ENCODE results near the gene AADAC. TPM values are rescaled to one million over a fixed set of nuclear protein-coding genes. Genes with fewer than 3 reads are reported as not detected.

AADAC gene
- total RNA-seq, 4 donors from 2014 or later: not detected

DNA sequence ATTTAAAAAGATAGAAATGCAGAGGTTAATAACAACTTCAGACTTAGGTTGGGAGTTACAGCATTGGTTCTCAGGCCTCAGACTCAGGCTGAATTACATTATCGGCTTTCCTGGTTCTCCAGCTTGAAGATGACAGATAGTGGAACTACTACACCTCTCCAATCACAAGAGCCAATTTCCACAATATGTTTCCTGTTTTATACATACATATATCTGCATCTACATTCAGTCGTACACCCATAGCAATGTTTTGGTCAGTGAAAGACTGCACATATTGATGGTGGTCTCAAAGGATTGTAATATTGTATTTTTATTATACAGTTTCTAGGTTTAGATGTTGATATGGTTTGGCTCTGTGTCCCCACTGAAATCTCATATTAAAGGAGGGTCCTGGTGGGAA, 44.7 kb upstream of the AADAC start:
- H3K4me3 ChIP-seq: no peak overlapping the region
- TF ChIP-seq EP300 (IDR thresholded peaks at IDR 0.05): no peak
- H3K27me3 ChIP-seq: no peaks in the 10 kb centered on the region
- no peaks in the 10 kb centered on the region for H3K36me3 ChIP-seq
- DNase-seq (ENCODE audit: extremely low spot score): no peak
- peak overlapping the region in 2 of 4 donors; percentile 56 to 67 for H3K27ac ChIP-seq (replicated peaks in 1 of 4)
- WGBS: 73% methylated on average over 2 of the region's 2 CpGs
- no peaks in the 10 kb centered on the region for H3K9me3 ChIP-seq
- peaks cover 18 to 26% (median 23%) of the 10 kb centered on the region in 4 donors for H3K4me1 ChIP-seq
- intact Hi-C loops (cut with DNase I): no loop called here

DNA sequence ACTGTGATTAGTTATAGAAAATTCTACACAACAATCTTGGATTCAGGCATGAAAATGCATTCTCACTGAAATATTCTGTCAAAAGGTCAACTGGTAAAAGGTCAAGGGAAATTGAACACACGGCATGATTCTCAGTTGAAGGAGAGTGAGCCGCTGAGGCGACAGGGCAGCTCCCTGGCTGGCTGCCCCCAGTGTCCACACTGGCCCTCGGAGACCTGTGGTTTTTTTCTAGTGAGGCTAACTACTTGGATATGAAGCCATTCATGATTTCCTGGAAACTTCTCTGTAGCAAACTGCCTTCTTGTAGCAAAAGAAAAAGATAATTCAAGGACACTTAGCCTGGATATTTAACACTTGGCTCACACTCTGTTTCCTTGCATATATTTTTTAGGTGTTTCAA, 43.0 kb upstream of the AADAC start:
- DNase-seq (ENCODE audit: extremely low spot score): no peak
- intact Hi-C loops (cut with DNase I): no loop called here
- 18% methylated on average over 4 of the region's 4 CpGs for WGBS
- TF ChIP-seq, protein P1, sequence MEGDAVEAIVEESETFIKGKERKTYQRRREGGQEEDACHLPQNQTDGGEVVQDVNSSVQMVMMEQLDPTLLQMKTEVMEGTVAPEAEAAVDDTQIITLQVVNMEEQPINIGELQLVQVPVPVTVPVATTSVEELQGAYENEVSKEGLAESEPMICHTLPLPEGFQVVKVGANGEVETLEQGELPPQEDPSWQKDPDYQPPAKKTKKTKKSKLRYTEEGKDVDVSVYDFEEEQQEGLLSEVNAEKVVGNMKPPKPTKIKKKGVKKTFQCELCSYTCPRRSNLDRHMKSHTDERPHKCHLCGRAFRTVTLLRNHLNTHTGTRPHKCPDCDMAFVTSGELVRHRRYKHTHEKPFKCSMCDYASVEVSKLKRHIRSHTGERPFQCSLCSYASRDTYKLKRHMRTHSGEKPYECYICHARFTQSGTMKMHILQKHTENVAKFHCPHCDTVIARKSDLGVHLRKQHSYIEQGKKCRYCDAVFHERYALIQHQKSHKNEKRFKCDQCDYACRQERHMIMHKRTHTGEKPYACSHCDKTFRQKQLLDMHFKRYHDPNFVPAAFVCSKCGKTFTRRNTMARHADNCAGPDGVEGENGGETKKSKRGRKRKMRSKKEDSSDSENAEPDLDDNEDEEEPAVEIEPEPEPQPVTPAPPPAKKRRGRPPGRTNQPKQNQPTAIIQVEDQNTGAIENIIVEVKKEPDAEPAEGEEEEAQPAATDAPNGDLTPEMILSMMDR (IDR thresholded peaks at IDR 0.05): no peak
- no peak for TF ChIP-seq POLR2A (IDR thresholded peaks at IDR 0.05; ENCODE audit: low read depth)
- TF ChIP-seq EP300 (IDR thresholded peaks at IDR 0.05): no peak
- no peak for TF ChIP-seq POLR2AphosphoS5 (IDR thresholded peaks at IDR 0.05)
- Histone ChIP-seq H3K4me1 (peaks cover 18 to 26% (median 23%) of the 10 kb centered on the region in 4 donors), H3K27ac (replicated peaks in 1 of 4) (peak overlapping the region; percentile 33 to 56 (median 50)), H3K27me3 (no peaks in the 10 kb centered on the region), H3K36me3 (no peaks in the 10 kb centered on the region), H3K9me3 (no peaks in the 10 kb centered on the region), H3K4me3 (peak overlapping the region in 2 of 4 donors; percentile 6 to 15)

DNA sequence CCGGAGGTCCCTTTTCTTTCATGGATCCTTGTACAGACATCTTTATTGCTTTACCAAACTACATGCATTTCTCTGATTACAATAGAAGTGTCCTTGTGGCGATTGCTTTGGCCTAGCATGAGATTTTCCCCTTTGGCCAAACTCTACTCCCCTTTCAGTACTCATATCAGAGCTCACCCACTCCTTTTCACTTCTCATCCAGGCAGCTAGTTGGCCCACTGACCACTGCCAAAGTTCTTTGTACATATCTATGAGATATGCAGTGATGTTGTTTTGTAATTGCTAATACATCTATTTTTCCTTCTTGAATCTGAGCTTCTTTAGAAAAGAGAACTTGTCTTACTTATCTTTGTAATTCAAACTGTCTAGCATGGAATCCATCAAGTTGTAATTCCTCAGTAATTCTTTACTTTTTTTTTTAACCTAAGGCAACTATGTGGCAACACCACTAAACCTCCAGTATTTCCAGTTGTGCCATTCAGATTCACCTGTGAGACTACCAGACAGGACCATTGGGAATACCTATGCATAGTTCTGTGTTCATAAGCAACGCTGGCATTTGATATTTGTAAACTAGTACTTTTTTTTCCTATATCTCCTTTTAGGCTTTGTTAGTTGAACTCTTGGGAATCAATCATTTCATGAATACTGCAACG, 41.0 kb upstream of the AADAC start:
- WGBS: 93% methylated on average over 4 of the region's 4 CpGs
- H3K4me1 ChIP-seq: peaks cover 18 to 26% (median 23%) of the 10 kb centered on the region in 4 donors
- no peaks in the 10 kb centered on the region for H3K36me3 ChIP-seq
- no peak for TF ChIP-seq EP300 (IDR thresholded peaks at IDR 0.05)
- TF ChIP-seq POLR2A (IDR thresholded peaks at IDR 0.05; ENCODE audit: low read depth): no peak
- TF ChIP-seq, protein P1 (IDR thresholded peaks at IDR 0.05): no peak
- no peak for TF ChIP-seq POLR2AphosphoS5 (IDR thresholded peaks at IDR 0.05)
- no peaks in the 10 kb centered on the region for H3K27me3 ChIP-seq
- DNase-seq (ENCODE audit: extremely low spot score): no peak
- H3K27ac ChIP-seq (replicated peaks in 1 of 4): no peak overlapping the region
- intact Hi-C loops (cut with DNase I): no loop called here
- H3K9me3 ChIP-seq: no peaks in the 10 kb centered on the region
- H3K4me3 ChIP-seq: no peak overlapping the region

DNA sequence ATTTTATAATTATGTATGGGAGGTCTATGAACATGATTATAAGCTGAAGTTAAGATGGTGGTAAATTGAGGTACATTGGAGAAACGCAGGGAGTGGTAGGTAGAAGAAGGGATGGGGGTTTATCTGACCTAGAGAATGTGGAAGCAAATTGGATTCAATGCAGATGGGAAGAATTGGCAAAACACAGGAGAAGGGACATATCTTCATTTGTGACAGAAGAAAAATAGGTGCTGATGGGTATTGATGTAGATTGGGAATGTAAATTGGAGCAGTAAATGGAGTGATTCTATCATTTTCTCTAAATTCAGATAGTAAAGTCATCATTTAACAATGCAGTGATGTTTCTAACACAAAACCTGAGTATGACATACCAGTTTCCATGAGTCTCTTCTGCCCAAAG, 39.7 kb upstream of the AADAC start:
- H3K36me3 ChIP-seq: no peaks in the 10 kb centered on the region
- no peak overlapping the region for H3K4me3 ChIP-seq
- no peaks in the 10 kb centered on the region for H3K9me3 ChIP-seq
- no peak for TF ChIP-seq POLR2AphosphoS5 (IDR thresholded peaks at IDR 0.05)
- TF ChIP-seq, protein P1 (IDR thresholded peaks at IDR 0.05): no peak
- no peak for TF ChIP-seq EP300 (IDR thresholded peaks at IDR 0.05)
- no peak for TF ChIP-seq POLR2A (IDR thresholded peaks at IDR 0.05; ENCODE audit: low read depth)
- 85% methylated on average over 1 of the region's 1 CpG for WGBS
- no peak overlapping the region for H3K27ac ChIP-seq (replicated peaks in 1 of 4)
- intact Hi-C loops (cut with DNase I): no loop called here
- peaks cover 18 to 26% (median 23%) of the 10 kb centered on the region in 4 donors for H3K4me1 ChIP-seq
- DNase-seq (ENCODE audit: extremely low spot score): no peak
- H3K27me3 ChIP-seq: no peaks in the 10 kb centered on the region

DNA sequence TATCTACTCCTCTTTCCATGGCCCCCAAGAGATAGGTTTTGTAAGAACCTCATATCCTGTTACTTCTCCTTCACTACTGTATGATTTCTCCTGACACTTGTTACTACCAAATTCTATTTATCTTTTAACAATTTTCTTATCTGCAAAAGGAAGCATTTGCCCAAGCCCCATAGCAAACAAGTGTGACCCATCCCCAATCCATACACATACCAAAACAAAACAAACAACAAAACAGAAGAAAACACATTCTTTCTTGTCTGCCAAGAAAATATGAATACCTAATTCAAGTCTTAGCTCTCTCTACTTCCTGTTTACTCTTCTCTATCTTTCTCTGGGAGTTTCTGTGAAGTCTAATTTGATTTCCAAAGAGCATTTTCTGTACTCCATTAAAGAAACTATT, 39.0 kb upstream of the AADAC start:
- Histone ChIP-seq H3K9me3 (no peaks in the 10 kb centered on the region), H3K4me1 (peaks cover 11 to 20% (median 18%) of the 10 kb centered on the region in 4 donors), H3K27me3 (no peaks in the 10 kb centered on the region), H3K36me3 (no peaks in the 10 kb centered on the region), H3K27ac (replicated peaks in 1 of 4) (no peak overlapping the region), H3K4me3 (no peak overlapping the region)
- no peak for TF ChIP-seq POLR2A (IDR thresholded peaks at IDR 0.05; ENCODE audit: low read depth)
- TF ChIP-seq, protein P1 (IDR thresholded peaks at IDR 0.05): no peak
- no peak for TF ChIP-seq EP300 (IDR thresholded peaks at IDR 0.05)
- TF ChIP-seq POLR2AphosphoS5 (IDR thresholded peaks at IDR 0.05): no peak
- DNase-seq (ENCODE audit: extremely low spot score): no peak
- intact Hi-C loops (cut with DNase I): no loop called here
